Stimulated activated CD4-positive, alpha-beta T cell treated with anti-CD3 and anti-CD28 coated beads, Interleukin-4, amount 100 ng/mL, for 48 hours (primary cell): ENCODE results near the gene CARS1.
"Not testable (repeated sequence)": the region's sequence is repeated elsewhere in the genome, so short reads cannot be mapped to it uniquely, and the experiment has no call there.

Experiments
- DNase-seq, 2 donors: peaks; one replicate each; pipeline ENCODE4 v3.0.0-alpha.2; 2020; ENCODE audit warnings: low read depth in 2 of 2

Gene CARS1

GRCh38 chr11:3089236-3090061, 32.2 kb upstream of the CARS1 start:
- no peak for DNase-seq

- DNase-seq, result no peak
Observed at GRCh38 chr11:3088806-3089205, 31.6 kb upstream of the CARS1 start.

GRCh38 chr11:3087821-3088800, 30.9 kb upstream of the CARS1 start:
- DNase-seq, result no peak

- no peak for DNase-seq
Observed at GRCh38 chr11:3087373-3087772, 30.1 kb upstream of the CARS1 start.

GRCh38 chr11:3086671-3087150, 29.5 kb upstream of the CARS1 start:
- no peak for DNase-seq

- no peak for DNase-seq
Observed at GRCh38 chr11:3086114-3086513, 28.9 kb upstream of the CARS1 start.

GRCh38 chr11:3085052-3085451, 27.8 kb upstream of the CARS1 start:
- no peak for DNase-seq

- no peak for DNase-seq
Observed at GRCh38 chr11:3083321-3083720, 26.1 kb upstream of the CARS1 start.

- DNase-seq, result no peak
Observed at GRCh38 chr11:3081386-3081751, 24.1 kb upstream of the CARS1 start.

- no peak for DNase-seq
Observed at GRCh38 chr11:3080733-3081385, 23.6 kb upstream of the CARS1 start.

GRCh38 chr11:3080104-3080503, 22.9 kb upstream of the CARS1 start:
- no peak for DNase-seq

- no peak for DNase-seq
Observed at GRCh38 chr11:3077846-3078440, 20.7 kb upstream of the CARS1 start.

- DNase-seq, result no peak
Observed at GRCh38 chr11:3077189-3077836, 20.1 kb upstream of the CARS1 start.

- no peak for DNase-seq
Observed at GRCh38 chr11:3074912-3075589, 17.8 kb upstream of the CARS1 start.

GRCh38 chr11:3073029-3073435, 15.8 kb upstream of the CARS1 start:
- DNase-seq, result no peak

GRCh38 chr11:3069425-3069824, 12.2 kb upstream of the CARS1 start:
- DNase-seq, result no peak

- not testable (repeated sequence) for DNase-seq
Observed at GRCh38 chr11:3066308-3066707, 9.1 kb upstream of the CARS1 start.

- not testable (repeated sequence) for DNase-seq
Observed at GRCh38 chr11:3064709-3065108, 7.5 kb upstream of the CARS1 start.

GRCh38 chr11:3063876-3064275, 6.7 kb upstream of the CARS1 start:
- DNase-seq, result not testable (repeated sequence)

- not testable (repeated sequence) for DNase-seq
Observed at GRCh38 chr11:3063432-3063831, 6.2 kb upstream of the CARS1 start.
